WTC11 (cell line): ENCODE data around the gene HGS.

Source experiments
- CBFB ChIP-seq: sonication (generic); formaldehyde crosslinking; IDR thresholded peaks from 2 replicates; pipeline ENCODE4 v1.8.1; 2022; ENCODE audit warnings: mild to moderate bottlenecking, low read depth, missing genetic modification reagents
- CREB1 ChIP-seq: sonication (generic); formaldehyde crosslinking; IDR thresholded peaks from 2 replicates; pipeline ENCODE4 v1.8.0; 2023; ENCODE audit warnings: mild to moderate bottlenecking, missing genetic modification reagents
- MAX ChIP-seq: sonication (generic); formaldehyde crosslinking; IDR thresholded peaks from 2 replicates; pipeline ENCODE4 v1.8.0; 2022; ENCODE audit warnings: mild to moderate bottlenecking, missing genetic modification reagents
- NR2C2 ChIP-seq: sonication (generic); formaldehyde crosslinking; IDR thresholded peaks from 2 replicates; pipeline ENCODE4 v1.8.0; 2022; ENCODE audit warnings: mild to moderate bottlenecking, missing genetic modification reagents
- PRDM15 ChIP-seq: sonication (generic); formaldehyde crosslinking; IDR thresholded peaks from 2 replicates; pipeline ENCODE4 v1.8.0; 2022; ENCODE audit warnings: missing genetic modification reagents
- ZNF121 ChIP-seq: sonication (generic); formaldehyde crosslinking; IDR thresholded peaks from 2 replicates; pipeline ENCODE4 v1.8.0; 2023; ENCODE audit warnings: missing genetic modification reagents
- TF ChIP-seq, protein P1 (sequence below): fragments of 200-600 bp; IDR thresholded peaks from 2 replicates; pipeline ENCODE4 v1.8.0; 2022; ENCODE audit warnings: antibody characterized with exemption
- TF ChIP-seq, protein P2 (sequence below): sonication (generic); formaldehyde crosslinking; conservative IDR thresholded peaks from 2 replicates; pipeline ENCODE4 v1.8.1; 2022; ENCODE audit warnings: mild to moderate bottlenecking, missing genetic modification reagents
- TF ChIP-seq, protein P3 (sequence below): sonication (generic); formaldehyde crosslinking; conservative IDR thresholded peaks from 2 replicates; pipeline ENCODE4 v1.8.1; 2023; ENCODE audit warnings: mild to moderate bottlenecking, low read depth, missing genetic modification reagents, moderate library complexity

GRCh38 chr17:81715872-81716673 is 32.3 kb downstream of the HGS start:
- TF ChIP-seq, protein P1, sequence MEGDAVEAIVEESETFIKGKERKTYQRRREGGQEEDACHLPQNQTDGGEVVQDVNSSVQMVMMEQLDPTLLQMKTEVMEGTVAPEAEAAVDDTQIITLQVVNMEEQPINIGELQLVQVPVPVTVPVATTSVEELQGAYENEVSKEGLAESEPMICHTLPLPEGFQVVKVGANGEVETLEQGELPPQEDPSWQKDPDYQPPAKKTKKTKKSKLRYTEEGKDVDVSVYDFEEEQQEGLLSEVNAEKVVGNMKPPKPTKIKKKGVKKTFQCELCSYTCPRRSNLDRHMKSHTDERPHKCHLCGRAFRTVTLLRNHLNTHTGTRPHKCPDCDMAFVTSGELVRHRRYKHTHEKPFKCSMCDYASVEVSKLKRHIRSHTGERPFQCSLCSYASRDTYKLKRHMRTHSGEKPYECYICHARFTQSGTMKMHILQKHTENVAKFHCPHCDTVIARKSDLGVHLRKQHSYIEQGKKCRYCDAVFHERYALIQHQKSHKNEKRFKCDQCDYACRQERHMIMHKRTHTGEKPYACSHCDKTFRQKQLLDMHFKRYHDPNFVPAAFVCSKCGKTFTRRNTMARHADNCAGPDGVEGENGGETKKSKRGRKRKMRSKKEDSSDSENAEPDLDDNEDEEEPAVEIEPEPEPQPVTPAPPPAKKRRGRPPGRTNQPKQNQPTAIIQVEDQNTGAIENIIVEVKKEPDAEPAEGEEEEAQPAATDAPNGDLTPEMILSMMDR: no peak
- TF ChIP-seq PRDM15 (CRISPR knock-in tag) (no peak), CBFB (CRISPR knock-in tag) (no peak), NR2C2 (no peak), ZNF121 (no peak), CREB1 (CRISPR knock-in tag) (no peak), MAX (CRISPR knock-in tag) (no peak)
- TF ChIP-seq, protein P2, sequence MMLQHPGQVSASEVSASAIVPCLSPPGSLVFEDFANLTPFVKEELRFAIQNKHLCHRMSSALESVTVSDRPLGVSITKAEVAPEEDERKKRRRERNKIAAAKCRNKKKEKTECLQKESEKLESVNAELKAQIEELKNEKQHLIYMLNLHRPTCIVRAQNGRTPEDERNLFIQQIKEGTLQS: no peak
- TF ChIP-seq, protein P3, sequence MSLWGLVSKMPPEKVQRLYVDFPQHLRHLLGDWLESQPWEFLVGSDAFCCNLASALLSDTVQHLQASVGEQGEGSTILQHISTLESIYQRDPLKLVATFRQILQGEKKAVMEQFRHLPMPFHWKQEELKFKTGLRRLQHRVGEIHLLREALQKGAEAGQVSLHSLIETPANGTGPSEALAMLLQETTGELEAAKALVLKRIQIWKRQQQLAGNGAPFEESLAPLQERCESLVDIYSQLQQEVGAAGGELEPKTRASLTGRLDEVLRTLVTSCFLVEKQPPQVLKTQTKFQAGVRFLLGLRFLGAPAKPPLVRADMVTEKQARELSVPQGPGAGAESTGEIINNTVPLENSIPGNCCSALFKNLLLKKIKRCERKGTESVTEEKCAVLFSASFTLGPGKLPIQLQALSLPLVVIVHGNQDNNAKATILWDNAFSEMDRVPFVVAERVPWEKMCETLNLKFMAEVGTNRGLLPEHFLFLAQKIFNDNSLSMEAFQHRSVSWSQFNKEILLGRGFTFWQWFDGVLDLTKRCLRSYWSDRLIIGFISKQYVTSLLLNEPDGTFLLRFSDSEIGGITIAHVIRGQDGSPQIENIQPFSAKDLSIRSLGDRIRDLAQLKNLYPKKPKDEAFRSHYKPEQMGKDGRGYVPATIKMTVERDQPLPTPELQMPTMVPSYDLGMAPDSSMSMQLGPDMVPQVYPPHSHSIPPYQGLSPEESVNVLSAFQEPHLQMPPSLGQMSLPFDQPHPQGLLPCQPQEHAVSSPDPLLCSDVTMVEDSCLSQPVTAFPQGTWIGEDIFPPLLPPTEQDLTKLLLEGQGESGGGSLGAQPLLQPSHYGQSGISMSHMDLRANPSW (CRISPR knock-in tag): no peak
